ENCODE results near the gene MYO18B. TPM values are rescaled to one million over a fixed set of nuclear protein-coding genes. Genes with fewer than 3 reads are reported as not detected.

MYO18B gene
- total and polyA plus RNA-seq, 2 donors (not counting 1 experiment from before 2014, with no cell fraction given) = 0.15 TPM; not detected in 1

DNA sequence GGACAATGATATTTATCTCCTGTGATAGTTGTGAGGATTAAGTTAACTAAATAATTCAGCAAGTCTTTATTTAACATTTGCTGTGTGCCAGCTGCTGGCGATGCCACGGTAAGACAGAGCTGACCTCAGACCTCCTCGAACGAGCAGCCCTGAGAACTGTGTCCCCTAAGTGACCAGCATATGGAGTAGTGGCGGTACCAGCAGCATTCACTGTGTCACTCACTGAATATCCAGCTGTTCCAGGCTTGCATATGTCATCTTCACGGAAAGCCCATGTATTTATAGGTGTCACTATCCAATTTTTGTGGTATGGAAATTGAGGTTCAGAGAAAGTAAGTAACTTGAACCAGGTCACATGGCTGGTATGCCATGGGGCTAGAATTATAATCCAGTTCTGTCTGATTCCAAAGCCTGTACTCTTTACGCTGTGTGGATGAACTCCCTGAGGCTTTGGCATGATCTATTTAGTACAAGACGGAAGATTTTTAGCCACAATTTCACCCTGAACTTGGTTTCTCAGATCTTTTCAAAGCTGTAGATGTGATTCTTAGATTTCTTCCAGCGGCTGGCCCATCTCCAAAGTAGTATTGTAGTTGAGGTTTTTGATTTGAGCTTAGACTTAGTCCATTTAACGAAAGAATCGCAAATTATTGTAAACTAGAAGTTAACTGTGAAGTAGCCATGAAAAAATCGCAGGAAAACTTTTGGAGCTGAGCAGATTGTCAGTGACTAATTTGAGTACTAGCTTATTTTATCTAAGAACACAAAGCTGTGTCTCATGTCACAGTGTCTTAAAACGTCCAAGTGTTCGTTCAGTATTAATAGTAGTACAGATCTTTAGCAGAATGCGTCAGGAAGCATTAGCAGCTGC, 49.4 kb upstream of the MYO18B start:
- H3K4me3 Mint-ChIP-seq = no peak overlapping the region
- no peaks in the 10 kb centered on the region for H3K9me3 ChIP-seq (ENCODE audit: control extremely low read depth in 1 of 3, control insufficient read depth in 2 of 3, insufficient read depth in 1 of 3, low read length in 2 of 3)
- WGBS (ENCODE audit: insufficient coverage) = 97% methylated on average over 9 of the region's 15 CpGs
- H4K20me1 ChIP-seq (ENCODE audit: control insufficient read depth, insufficient read depth, low read length, poor library complexity, severe bottlenecking) = peaks cover 3% of the 10 kb centered on the region
- H3K4me1 ChIP-seq (ENCODE audit: control insufficient read depth in 2 of 2, insufficient read depth in 2 of 2, low read length in 2 of 2) = peaks cover 0 to 4% of the 10 kb centered on the region in 2 donors
- peaks cover 10% of the 10 kb centered on the region for H3K79me2 ChIP-seq (ENCODE audit: control insufficient read depth, insufficient read depth, low read length)
- ChIA-PET CTCF (interaction anchor here (0.7 to 1.9 kb wide), 6 partner anchors 10 to 251 kb away, joined by 3 to 7 read pairs (median 4); no protein-coding TSS in a partner anchor), POLR2A (no interaction called here)
- DNase-seq = no peak
- H3K27me3 ChIP-seq (replicated peaks in 1 of 4; ENCODE audit: control extremely low read depth in 1 of 4, control insufficient read depth in 3 of 4, insufficient read depth in 4 of 4, low read length in 3 of 4) = no peaks in the 10 kb centered on the region
- peaks cover 10% of the 10 kb centered on the region for H3K4me1 Mint-ChIP-seq
- H3K36me3 ChIP-seq (replicated peaks in 1 of 2; ENCODE audit: control extremely low read depth in 1 of 2, control insufficient read depth in 1 of 2, extremely low read depth in 1 of 2, insufficient read depth in 2 of 2, low read length in 1 of 2) = peaks cover 3 to 83% of the 10 kb centered on the region in 2 experiments
- intact Hi-C loops (cut with micrococcal nuclease) = no loop called here
- H3K27ac Mint-ChIP-seq = no peak overlapping the region
- no peak overlapping the region for H2AFZ ChIP-seq (ENCODE audit: insufficient read depth, low read depth, low read length, poor library complexity, severe bottlenecking)
- H3K9ac ChIP-seq (ENCODE audit: low read length) = no peak overlapping the region
- no peak overlapping the region for H3K27ac ChIP-seq (ENCODE audit: low read length in 2 of 2)
- no peak for TF ChIP-seq EZH2 (IDR thresholded peaks at IDR 0.05; ENCODE audit: borderline replicate concordance, insufficient read depth, low read depth, low read length, poor library complexity, severe bottlenecking)
- TF ChIP-seq, protein P1, sequence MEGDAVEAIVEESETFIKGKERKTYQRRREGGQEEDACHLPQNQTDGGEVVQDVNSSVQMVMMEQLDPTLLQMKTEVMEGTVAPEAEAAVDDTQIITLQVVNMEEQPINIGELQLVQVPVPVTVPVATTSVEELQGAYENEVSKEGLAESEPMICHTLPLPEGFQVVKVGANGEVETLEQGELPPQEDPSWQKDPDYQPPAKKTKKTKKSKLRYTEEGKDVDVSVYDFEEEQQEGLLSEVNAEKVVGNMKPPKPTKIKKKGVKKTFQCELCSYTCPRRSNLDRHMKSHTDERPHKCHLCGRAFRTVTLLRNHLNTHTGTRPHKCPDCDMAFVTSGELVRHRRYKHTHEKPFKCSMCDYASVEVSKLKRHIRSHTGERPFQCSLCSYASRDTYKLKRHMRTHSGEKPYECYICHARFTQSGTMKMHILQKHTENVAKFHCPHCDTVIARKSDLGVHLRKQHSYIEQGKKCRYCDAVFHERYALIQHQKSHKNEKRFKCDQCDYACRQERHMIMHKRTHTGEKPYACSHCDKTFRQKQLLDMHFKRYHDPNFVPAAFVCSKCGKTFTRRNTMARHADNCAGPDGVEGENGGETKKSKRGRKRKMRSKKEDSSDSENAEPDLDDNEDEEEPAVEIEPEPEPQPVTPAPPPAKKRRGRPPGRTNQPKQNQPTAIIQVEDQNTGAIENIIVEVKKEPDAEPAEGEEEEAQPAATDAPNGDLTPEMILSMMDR (IDR thresholded peaks at IDR 0.05) = no peak
- H3K9me3 Mint-ChIP-seq (ENCODE audit: insufficient read depth) = no peaks in the 10 kb centered on the region
- no peak overlapping the region for H3K4me3 ChIP-seq (ENCODE audit: control extremely low read depth in 1 of 5, extremely low read depth in 1 of 5, insufficient read depth in 1 of 5, low read depth in 2 of 5, low read length in 4 of 5)
- ATAC-seq (ENCODE audit: low read depth) = no peak
- no peak overlapping the region for H3K4me2 ChIP-seq (replicated peaks; ENCODE audit: low read depth, low read length, poor library complexity, severe bottlenecking)
- no peaks in the 10 kb centered on the region for H3K27me3 Mint-ChIP-seq

DNA sequence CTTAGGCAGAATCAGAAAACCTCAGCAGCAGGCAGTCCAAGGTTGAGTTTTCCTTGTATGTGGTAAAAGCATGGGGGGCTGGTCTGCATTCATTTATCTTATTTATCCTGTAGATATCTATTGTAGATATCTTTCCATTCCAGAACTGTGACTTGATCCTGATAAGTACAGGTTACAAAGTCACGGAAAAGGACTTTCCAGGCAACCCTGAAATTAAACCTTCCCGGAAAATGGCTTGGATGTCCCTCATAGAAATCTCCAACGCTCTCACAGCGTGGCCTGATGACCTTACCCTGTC, 48.8 kb upstream of the MYO18B start:
- H4K20me1 ChIP-seq (ENCODE audit: control insufficient read depth, insufficient read depth, low read length, poor library complexity, severe bottlenecking) = peaks cover 3% of the 10 kb centered on the region
- H3K9ac ChIP-seq (ENCODE audit: low read length) = no peak overlapping the region
- ATAC-seq (ENCODE audit: low read depth) (no peak), DNase-seq (no peak)
- 100% methylated on average over 4 of the region's 4 CpGs for WGBS (ENCODE audit: insufficient coverage)
- peaks cover 10% of the 10 kb centered on the region for H3K79me2 ChIP-seq (ENCODE audit: control insufficient read depth, insufficient read depth, low read length)
- ChIA-PET CTCF (interaction anchor here (0.7 to 1.9 kb wide), 6 partner anchors 9 to 252 kb away, joined by 3 to 7 read pairs (median 4); no protein-coding TSS in a partner anchor), POLR2A (no interaction called here)
- no peak overlapping the region for H3K4me3 ChIP-seq (ENCODE audit: control extremely low read depth in 1 of 5, extremely low read depth in 1 of 5, insufficient read depth in 1 of 5, low read depth in 2 of 5, low read length in 4 of 5)
- Mint-ChIP-seq H3K27ac (peak overlapping the region; percentile 50), H3K4me1 (peaks cover 10% of the 10 kb centered on the region), H3K4me3 (no peak overlapping the region), H3K9me3 (ENCODE audit: insufficient read depth) (no peaks in the 10 kb centered on the region), H3K27me3 (no peaks in the 10 kb centered on the region)
- no peaks in the 10 kb centered on the region for H3K27me3 ChIP-seq (replicated peaks in 1 of 4; ENCODE audit: control extremely low read depth in 1 of 4, control insufficient read depth in 3 of 4, insufficient read depth in 4 of 4, low read length in 3 of 4)
- peaks cover 4 to 84% of the 10 kb centered on the region in 2 experiments for H3K36me3 ChIP-seq (replicated peaks in 1 of 2; ENCODE audit: control extremely low read depth in 1 of 2, control insufficient read depth in 1 of 2, extremely low read depth in 1 of 2, insufficient read depth in 2 of 2, low read length in 1 of 2)
- H2AFZ ChIP-seq (ENCODE audit: insufficient read depth, low read depth, low read length, poor library complexity, severe bottlenecking) = no peak overlapping the region
- H3K4me2 ChIP-seq (replicated peaks; ENCODE audit: low read depth, low read length, poor library complexity, severe bottlenecking) = no peak overlapping the region
- H3K4me1 ChIP-seq (ENCODE audit: control insufficient read depth in 2 of 2, insufficient read depth in 2 of 2, low read length in 2 of 2) = peaks cover 0 to 4% of the 10 kb centered on the region in 2 donors
- intact Hi-C loops (cut with micrococcal nuclease) = no loop called here
- no peak for TF ChIP-seq EZH2 (IDR thresholded peaks at IDR 0.05; ENCODE audit: borderline replicate concordance, insufficient read depth, low read depth, low read length, poor library complexity, severe bottlenecking)
- TF ChIP-seq, protein P1 (IDR thresholded peaks at IDR 0.05) = no peak
- no peaks in the 10 kb centered on the region for H3K9me3 ChIP-seq (ENCODE audit: control extremely low read depth in 1 of 3, control insufficient read depth in 2 of 3, insufficient read depth in 1 of 3, low read length in 2 of 3)
- no peak overlapping the region for H3K27ac ChIP-seq (ENCODE audit: low read length in 2 of 2)
